Heart left ventricle (tissue), 16 donors: Measurements from ENCODE around the gene TEX29. TPM values are rescaled to one million over a fixed set of nuclear protein-coding genes. Genes with fewer than 3 reads are reported as not detected.
A peak's percentile ranks its signal among the peaks of the same experiment; 100 is the strongest.

Source experiments
- ATAC-seq, 4 donors: fragments of 200-7000 bp; cut with Tn5 transposase; one replicate each; pipeline ENCODE4 v1.9.1; 2020 to 2022; ENCODE audit warnings: moderate library complexity in 4 of 4, mild to moderate bottlenecking in 3 of 4, moderate number of reproducible peaks in 1 of 4
- DNase-seq, 5 donors: peaks; one replicate each; pipeline ENCODE4 v3.0.0-alpha.2; 2020
- H3K27ac ChIP-seq, 12 donors: fragments of 200-600 bp; sonication (generic) in 4 of 12; one replicate each; pipeline versions ENCODE4 v1.5.0 to v1.8.0; 2016 to 2022; ENCODE audit warnings: mild to moderate bottlenecking in 2 of 12
- H3K27me3 ChIP-seq, 9 donors: fragments of 200-600 bp; sonication (generic) in 2 of 9; one replicate each; pipeline versions ENCODE4 v1.5.1 to v1.8.0; 2016 to 2022; ENCODE audit warnings: mild to moderate bottlenecking in 3 of 9
- H3K36me3 ChIP-seq, 9 donors: fragments of 200-600 bp; sonication (generic) in 2 of 9; one replicate each; pipeline versions ENCODE4 v1.5.0 to v1.8.0; 2018 to 2022; ENCODE audit warnings: mild to moderate bottlenecking in 2 of 9
- H3K4me1 ChIP-seq, 12 donors: fragments of 200-600 bp; sonication (generic) in 4 of 12; one replicate each; pipeline versions ENCODE4 v1.5.0 to v1.8.0; 2016 to 2022; ENCODE audit warnings: mild to moderate bottlenecking in 3 of 12
- H3K4me3 ChIP-seq, 12 donors: fragments of 200-600 bp; sonication (generic) in 4 of 12; one replicate each; pipeline versions ENCODE4 v1.5.0 to v1.8.0; 2017 to 2022; ENCODE audit warnings: mild to moderate bottlenecking in 9 of 12, moderate library complexity in 4 of 12
- H3K9me3 ChIP-seq, 12 donors: fragments of 200-600 bp; sonication (generic) in 4 of 12; one replicate each; pipeline versions ENCODE4 v1.5.0 to v1.8.0; 2016 to 2022; ENCODE audit warnings: mild to moderate bottlenecking in 1 of 12
- POLR2A ChIP-seq, 2 donors: fragments of 450-650 bp; IDR thresholded peaks; one replicate each; pipeline ENCODE4 v1.6.1; 2017; ENCODE audit warnings: antibody characterized with exemption in 2 of 2, mild to moderate bottlenecking in 2 of 2, moderate library complexity in 2 of 2
- WGBS, 4 donors: extraction: QIAGEN DNeasy Blood & Tissue Kit in 2 of 4; methylation state at CpG; one replicate each; pipeline versions ENCODE4 v1.1.5 to v1.1.7; 2013 to 2018; 5-methylcytosine and 5-hydroxymethylcytosine counted together
- intact Hi-C, 10 donors: fragments of 100-400 bp; cut with DNase I; formaldehyde crosslinking; loops; one replicate each; pipeline versions ENCODE4 v1.11.1 to v1.14.2; 2022
- polyA plus RNA-seq, 2 donors: library from polyadenylated mRNA; stranded (reverse); fragments of 200-250 nt; gene quantifications; one replicate each; pipeline ENCODE4 v1.2.3, GENCODE V29; 2013
- total RNA-seq, 9 donors: library from RNA; depleted of rRNA in 2 of 9; stranded (reverse); fragments of >200 nt in 2 of 9; fragmentation: NEBNext Ultra II Directional in 3 of 9; extraction: Animal tissue kit (Norgen Biotek cat#: 25700) in 3 of 9; gene quantifications; one replicate each; pipeline versions ENCODE4 v1.1.0 to v1.2.4, GENCODE V29; 2016 to 2023
- TF ChIP-seq, protein P1 (sequence below), 12 donors: fragments of 200-600 bp; sonication (generic) in 4 of 12; IDR thresholded peaks; one replicate each; pipeline versions ENCODE4 v1.5.0 to v1.8.0; 2018 to 2022; ENCODE audit warnings: antibody characterized with exemption in 12 of 12, mild to moderate bottlenecking in 5 of 12
- donor health status: ischemic (EF 13 %, LVEDD 7.1; RV severe dilation, severe dysfunction).
- donor health status: healthy with polysubstance abuse.
- donor health status: DM: no; HTN: yes; CAD: no.
- donor health status: DM: no; HTN: no; CAD: no.
- donor health status: ischemic (EF 25% LVEDD 6.9; RV normal size, moderate dysfunction).
- donor health status: ischemic (EF 25% LVEDD 5.7; RV mildly dilated, moderate dysfunction).
- donor health status: healthy.
- donor health status: DM: yes; HTN: yes; CAD: no.
- donor health status: ischemic (EF 35%, LVEDD 5.7; RV mildly dilated, moderate dysfunction).
- donor health status: nonischemic (EF 11% LVEDD 7.7; RV severe dilation, severe dysfunction).
- donor health status: DM: yes; HTN: yes; CAD: no.
- donor health status: PGD.
- donor health status: ischemic (EF 29% LVEDD 5.4; RV normal size, mild dysfunction).
- donor health status: nonischemic (EF 23%, LVEDD 6.1; RV moderate dilation, normal function).

Gene TEX29
- total and polyA plus RNA-seq, 11 donors = 0.15 to 0.57 (median 0.35) TPM; not detected in 6

DNA sequence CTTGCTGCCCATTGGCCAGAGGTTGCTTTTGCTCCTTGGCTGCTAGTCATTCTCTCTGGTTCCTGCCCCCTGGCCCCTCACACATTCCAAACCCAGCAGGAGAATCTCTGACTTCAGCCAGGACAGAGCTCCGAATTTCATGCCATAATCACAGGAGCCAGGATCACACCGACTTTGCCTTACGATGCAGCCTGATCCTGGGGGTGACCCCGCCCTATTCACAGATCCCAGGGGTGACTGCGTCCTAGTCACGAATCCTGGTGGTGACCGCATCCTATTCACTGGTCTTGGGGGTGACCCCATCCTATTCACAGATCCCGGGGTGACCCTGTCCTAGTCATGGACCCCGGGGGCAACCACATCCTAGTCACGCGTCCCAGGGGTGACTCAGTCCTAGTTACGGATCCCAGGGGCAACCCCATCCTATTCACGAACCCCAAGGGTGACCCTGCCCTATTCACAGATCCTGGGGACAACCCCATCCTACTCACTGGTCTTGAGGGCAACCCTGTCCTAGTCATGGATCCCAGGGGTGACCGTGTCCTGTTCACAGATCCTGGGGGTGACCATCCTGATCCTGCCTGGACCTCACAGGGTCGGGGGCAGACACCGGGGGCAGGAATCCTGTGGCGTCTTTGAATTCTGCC is 7.4 kb upstream of the TEX29 start:
- no peak overlapping the region for H3K4me3 ChIP-seq
- no peak for TF ChIP-seq POLR2A (IDR thresholded peaks at IDR 0.05)
- peaks cover 0 to 20% (median 10%) of the 10 kb centered on the region in 9 donors for H3K36me3 ChIP-seq
- ATAC-seq = peak in 2 of 4 donors; percentile 22 to 31
- DNase-seq = no peak
- intact Hi-C loops = no loop called here
- peaks cover 0 to 16% (median 0%) of the 10 kb centered on the region in 12 donors for H3K9me3 ChIP-seq
- no peaks in the 10 kb centered on the region for H3K27me3 ChIP-seq
- H3K27ac ChIP-seq = no peak overlapping the region
- H3K4me1 ChIP-seq = no peaks in the 10 kb centered on the region
- 96 to 100% (median 98%) methylated on average over 16 to 17 of the region's 17 CpGs for WGBS, 4 donors

DNA sequence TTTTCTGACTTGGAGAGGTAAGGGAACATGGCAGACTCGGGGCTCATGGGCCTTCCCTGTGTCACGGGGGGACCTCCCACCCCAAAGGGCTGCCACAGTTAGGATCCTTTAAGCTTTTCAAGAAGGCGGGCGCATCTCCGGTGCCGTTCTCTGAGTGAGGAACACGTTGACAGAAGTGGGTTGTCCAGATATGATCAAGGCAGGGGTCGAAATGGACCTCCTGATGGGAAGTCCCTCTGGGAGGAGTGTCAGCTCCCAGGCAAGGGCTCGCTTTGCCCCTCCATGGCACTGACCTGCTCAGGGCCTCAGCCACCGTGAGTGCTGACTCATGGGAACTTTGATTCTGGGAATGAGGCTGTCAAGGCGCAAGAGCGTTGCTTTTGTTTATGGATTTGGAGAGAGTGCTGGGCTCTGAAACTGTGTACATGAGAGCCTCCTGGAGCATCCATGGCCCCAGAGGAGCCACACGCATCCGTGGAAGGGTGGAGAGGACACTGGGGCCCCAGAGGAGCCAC is 6.5 kb upstream of the TEX29 start:
- no peak for DNase-seq
- H3K4me1 ChIP-seq = no peaks in the 10 kb centered on the region
- intact Hi-C loops = no loop called here
- no peak for TF ChIP-seq POLR2A (IDR thresholded peaks at IDR 0.05)
- TF ChIP-seq, protein P1, sequence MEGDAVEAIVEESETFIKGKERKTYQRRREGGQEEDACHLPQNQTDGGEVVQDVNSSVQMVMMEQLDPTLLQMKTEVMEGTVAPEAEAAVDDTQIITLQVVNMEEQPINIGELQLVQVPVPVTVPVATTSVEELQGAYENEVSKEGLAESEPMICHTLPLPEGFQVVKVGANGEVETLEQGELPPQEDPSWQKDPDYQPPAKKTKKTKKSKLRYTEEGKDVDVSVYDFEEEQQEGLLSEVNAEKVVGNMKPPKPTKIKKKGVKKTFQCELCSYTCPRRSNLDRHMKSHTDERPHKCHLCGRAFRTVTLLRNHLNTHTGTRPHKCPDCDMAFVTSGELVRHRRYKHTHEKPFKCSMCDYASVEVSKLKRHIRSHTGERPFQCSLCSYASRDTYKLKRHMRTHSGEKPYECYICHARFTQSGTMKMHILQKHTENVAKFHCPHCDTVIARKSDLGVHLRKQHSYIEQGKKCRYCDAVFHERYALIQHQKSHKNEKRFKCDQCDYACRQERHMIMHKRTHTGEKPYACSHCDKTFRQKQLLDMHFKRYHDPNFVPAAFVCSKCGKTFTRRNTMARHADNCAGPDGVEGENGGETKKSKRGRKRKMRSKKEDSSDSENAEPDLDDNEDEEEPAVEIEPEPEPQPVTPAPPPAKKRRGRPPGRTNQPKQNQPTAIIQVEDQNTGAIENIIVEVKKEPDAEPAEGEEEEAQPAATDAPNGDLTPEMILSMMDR (IDR thresholded peaks at IDR 0.05) = no peak
- no peak for ATAC-seq
- H3K4me3 ChIP-seq = no peak overlapping the region
- peaks cover 0 to 16% (median 0%) of the 10 kb centered on the region in 12 donors for H3K9me3 ChIP-seq
- WGBS, 4 donors = 81 to 94% (median 85%) methylated on average over 14 of the region's 14 CpGs
- H3K27ac ChIP-seq = no peak overlapping the region
- H3K27me3 ChIP-seq = no peaks in the 10 kb centered on the region
- peaks cover 0 to 19% (median 4%) of the 10 kb centered on the region in 9 donors for H3K36me3 ChIP-seq

DNA sequence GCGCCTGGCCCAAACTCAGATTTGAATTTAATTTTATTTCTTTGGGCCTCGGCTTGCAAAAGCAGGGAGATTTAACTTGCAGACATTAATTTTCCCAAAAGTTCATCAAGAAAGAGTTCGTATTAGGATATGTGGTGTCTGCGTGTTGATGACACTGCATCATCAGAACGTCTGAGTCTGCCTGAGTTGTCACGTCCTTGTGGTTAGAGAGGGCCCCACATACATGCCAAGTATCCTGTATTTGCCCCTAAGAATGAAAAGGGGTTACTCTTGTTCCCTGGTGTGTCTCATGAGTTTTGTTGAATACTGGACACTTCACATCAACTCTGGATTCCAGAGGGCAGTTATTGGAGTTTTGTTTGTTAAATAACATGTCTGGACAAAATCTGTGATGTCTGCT is 5.6 kb upstream of the TEX29 start:
- TF ChIP-seq POLR2A (IDR thresholded peaks at IDR 0.05) = no peak
- Histone ChIP-seq H3K36me3 (peaks cover 0 to 19% (median 2%) of the 10 kb centered on the region in 9 donors), H3K4me1 (no peaks in the 10 kb centered on the region), H3K4me3 (no peak overlapping the region), H3K9me3 (peaks cover 0 to 16% (median 0%) of the 10 kb centered on the region in 12 donors), H3K27ac (no peak overlapping the region), H3K27me3 (no peaks in the 10 kb centered on the region)
- 84 to 89% (median 87%) methylated on average over 6 of the region's 6 CpGs for WGBS, 4 donors
- intact Hi-C loops = no loop called here
- no peak for DNase-seq
- ATAC-seq = no peak

DNA sequence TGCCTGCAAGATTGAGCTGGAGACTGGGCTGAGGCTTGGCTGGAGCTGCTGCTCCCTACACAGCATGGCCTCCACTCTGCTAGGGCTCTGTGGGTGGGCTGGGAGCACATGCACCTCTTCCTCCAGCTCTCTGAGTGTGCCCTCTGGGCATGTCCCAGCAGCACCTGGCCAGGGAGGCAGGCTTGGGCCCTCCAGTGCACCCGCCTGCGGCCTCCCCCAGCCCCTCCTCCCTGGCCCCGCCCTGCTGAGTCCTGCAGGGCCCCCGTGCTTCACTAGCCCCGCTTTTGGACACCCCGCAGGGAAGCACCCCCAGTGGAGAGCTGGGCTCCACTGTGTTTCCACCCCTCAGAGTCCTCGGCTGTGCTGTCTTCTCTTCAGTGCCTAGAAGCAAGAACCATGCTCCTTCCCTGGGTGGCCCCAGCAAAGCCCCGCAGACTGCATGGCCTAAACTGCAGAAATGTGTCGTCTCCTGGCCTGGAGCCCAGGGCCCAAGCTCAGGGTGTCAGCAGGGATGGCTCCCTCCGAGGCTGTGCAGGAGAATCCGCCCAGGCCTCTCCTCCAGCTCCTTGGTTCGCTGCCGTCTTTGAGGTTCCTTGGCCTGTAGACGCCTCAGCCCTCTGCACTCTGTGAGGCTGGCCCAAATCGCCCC is 5.0 kb upstream of the TEX29 start:
- ATAC-seq (peak in 1 of 4 donors; percentile 15), DNase-seq (no peak)
- Histone ChIP-seq H3K27me3 (no peaks in the 10 kb centered on the region), H3K27ac (no peak overlapping the region), H3K36me3 (peaks cover 0 to 19% (median 2%) of the 10 kb centered on the region in 9 donors), H3K4me1 (no peaks in the 10 kb centered on the region), H3K9me3 (peaks cover 0 to 16% (median 0%) of the 10 kb centered on the region in 12 donors), H3K4me3 (no peak overlapping the region)
- 88 to 93% (median 90%) methylated on average over 10 to 15 of the region's 15 CpGs for WGBS, 4 donors
- intact Hi-C loops = no loop called here
- TF ChIP-seq POLR2A (IDR thresholded peaks at IDR 0.05) = no peak
- TF ChIP-seq, protein P1 (IDR thresholded peaks at IDR 0.05) = no peak

DNA sequence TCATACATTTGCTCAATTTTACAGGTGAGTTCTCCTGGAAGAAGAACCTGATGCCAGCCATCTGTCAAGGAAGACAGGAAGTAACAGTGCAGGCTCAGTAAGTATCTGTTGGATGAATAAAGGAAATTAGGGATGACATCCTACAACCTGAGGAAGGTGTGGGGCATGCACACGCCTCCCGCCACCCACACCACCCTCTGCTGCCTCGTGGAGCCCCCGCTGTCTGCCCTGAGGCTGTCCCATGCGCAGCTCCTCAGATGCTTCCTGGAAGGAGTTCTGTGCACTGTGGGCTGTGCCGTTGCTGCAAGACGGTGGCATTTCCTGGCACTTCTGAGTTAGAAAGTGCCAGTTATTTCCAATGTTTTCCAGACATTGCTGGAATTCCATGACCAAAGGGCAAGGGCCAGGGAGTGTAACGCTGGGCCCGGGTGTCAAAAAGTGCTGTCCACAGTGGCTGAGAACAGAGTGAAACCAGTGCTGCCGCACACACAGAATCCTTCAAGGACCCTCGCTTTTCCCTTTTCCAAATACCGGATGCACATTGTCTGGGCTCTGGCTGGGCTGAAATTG is 4.2 kb upstream of the TEX29 start:
- no peak for TF ChIP-seq POLR2A (IDR thresholded peaks at IDR 0.05)
- TF ChIP-seq, protein P1 (IDR thresholded peaks at IDR 0.05) = no peak
- intact Hi-C loops = no loop called here
- ATAC-seq (no peak), DNase-seq (no peak)
- no peak overlapping the region for H3K27ac ChIP-seq
- H3K36me3 ChIP-seq = peaks cover 0 to 19% (median 2%) of the 10 kb centered on the region in 9 donors
- peaks cover 0 to 16% (median 0%) of the 10 kb centered on the region in 12 donors for H3K9me3 ChIP-seq
- no peaks in the 10 kb centered on the region for H3K4me1 ChIP-seq
- no peaks in the 10 kb centered on the region for H3K27me3 ChIP-seq
- no peak overlapping the region for H3K4me3 ChIP-seq
- WGBS, 4 donors = 79 to 84% (median 81%) methylated on average over 10 to 12 of the region's 12 CpGs
